ENCODE measurements around the gene PROK1.

Gene PROK1

DNA sequence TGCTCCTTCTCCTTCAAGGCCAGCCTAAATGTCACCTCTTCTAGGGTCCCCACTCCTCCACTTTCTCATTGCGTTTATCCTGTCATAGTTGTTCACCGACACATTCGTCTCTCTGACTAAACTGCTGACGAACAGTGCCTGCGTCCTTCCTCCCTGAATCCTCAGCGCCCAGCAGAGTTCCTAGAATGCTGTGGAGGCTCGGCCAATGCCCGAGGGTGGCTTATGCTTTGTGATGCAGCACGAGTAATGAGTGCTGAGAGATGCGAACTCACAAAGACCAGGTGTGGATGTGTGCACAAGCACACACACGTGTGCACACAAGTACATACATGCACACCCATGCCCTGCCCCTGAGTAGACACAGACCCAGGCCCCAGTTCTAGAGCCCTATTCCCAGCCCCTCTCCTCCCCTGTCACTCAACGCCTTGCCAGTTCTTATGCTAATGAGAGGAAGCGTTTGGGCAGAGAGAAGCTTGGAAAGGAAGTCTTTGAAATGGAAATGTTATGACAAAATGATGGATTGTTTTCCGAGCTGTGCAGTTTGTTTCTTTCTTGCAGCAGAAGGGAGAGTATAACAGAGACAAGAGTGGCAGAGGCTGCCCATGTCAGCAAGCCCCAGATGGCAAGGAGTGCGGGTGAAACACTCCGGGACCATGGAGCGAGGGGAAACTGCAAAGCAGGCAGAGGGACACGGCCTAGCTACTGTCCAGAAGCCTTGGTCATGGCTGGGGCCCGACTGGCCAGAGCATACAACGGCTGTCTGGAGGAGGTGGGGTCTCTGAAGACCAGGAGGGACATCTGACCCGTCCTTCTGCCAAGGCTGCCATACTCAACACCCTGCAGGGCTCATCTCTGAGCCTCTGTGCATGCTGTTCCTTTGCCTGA lies 43.8 kb downstream of the PROK1 start:
- no peak for TF ChIP-seq MYC (IDR thresholded peaks at IDR 0.05; ENCODE audit: low read depth, low read length)
- TF ChIP-seq POLR2A (IDR thresholded peaks at IDR 0.05; ENCODE audit: extremely low read depth, insufficient read length), result no peak
- no peak for TF ChIP-seq MAX (IDR thresholded peaks at IDR 0.05; ENCODE audit: low read depth, low read length)
- no peak for TF ChIP-seq CTCF (IDR thresholded peaks at IDR 0.05; ENCODE audit: low read depth, low read length)
- H3K4me3 ChIP-seq (ENCODE audit: low read depth, low read length), result no peak overlapping the region
- DNase-seq (ENCODE audit: low read depth), result no peak

- no peak overlapping the region for H3K4me3 ChIP-seq (ENCODE audit: low read depth, low read length)
- peak; percentile 79 for DNase-seq (ENCODE audit: low read depth)
- TF ChIP-seq MYC (IDR thresholded peaks at IDR 0.05; ENCODE audit: low read depth, low read length) (no peak), CTCF (IDR thresholded peaks at IDR 0.05; ENCODE audit: low read depth, low read length) (peak; percentile 62), MAX (IDR thresholded peaks at IDR 0.05; ENCODE audit: low read depth, low read length) (no peak), POLR2A (IDR thresholded peaks at IDR 0.05; ENCODE audit: extremely low read depth, insufficient read length) (no peak)
These were observed 45.1 kb downstream of the PROK1 start for GRCh38 chr1:110495926-110496600.

- TF ChIP-seq CTCF (IDR thresholded peaks at IDR 0.05; ENCODE audit: low read depth, low read length) (no peak), MAX (IDR thresholded peaks at IDR 0.05; ENCODE audit: low read depth, low read length) (no peak), POLR2A (IDR thresholded peaks at IDR 0.05; ENCODE audit: extremely low read depth, insufficient read length) (no peak), MYC (IDR thresholded peaks at IDR 0.05; ENCODE audit: low read depth, low read length) (no peak)
- H3K4me3 ChIP-seq (ENCODE audit: low read depth, low read length), result no peak overlapping the region
- no peak for DNase-seq (ENCODE audit: low read depth)
These were observed 47.3 kb downstream of the PROK1 start for GRCh38 chr1:110498270-110498669.

- no peak for DNase-seq (ENCODE audit: low read depth)
- TF ChIP-seq MAX (IDR thresholded peaks at IDR 0.05; ENCODE audit: low read depth, low read length), result no peak
- no peak for TF ChIP-seq POLR2A (IDR thresholded peaks at IDR 0.05; ENCODE audit: extremely low read depth, insufficient read length)
- TF ChIP-seq CTCF (IDR thresholded peaks at IDR 0.05; ENCODE audit: low read depth, low read length), result no peak
- TF ChIP-seq MYC (IDR thresholded peaks at IDR 0.05; ENCODE audit: low read depth, low read length), result no peak
These were observed 50.7 kb downstream of the PROK1 start for GRCh38 chr1:110501488-110502132.

GRCh38 chr1:110502402-110503151 lies 51.6 kb downstream of the PROK1 start:
- peak; percentile 70 for DNase-seq (ENCODE audit: low read depth)
- no peak overlapping the region for H3K4me3 ChIP-seq (ENCODE audit: low read depth, low read length)
- peak; percentile 81 for TF ChIP-seq MAX (IDR thresholded peaks at IDR 0.05; ENCODE audit: low read depth, low read length)
- TF ChIP-seq MYC (IDR thresholded peaks at IDR 0.05; ENCODE audit: low read depth, low read length), result peak; percentile 55; the same call in 1 of the 2 replicates
- no peak for TF ChIP-seq CTCF (IDR thresholded peaks at IDR 0.05; ENCODE audit: low read depth, low read length)

More at GRCh38 chr1:110501488-110502132, 50.7 kb downstream of the PROK1 start:
- H3K4me3 ChIP-seq (ENCODE audit: low read depth, low read length), result no peak overlapping the region
